ENCODE measurements around the gene JDP2.

Gene JDP2

DNA sequence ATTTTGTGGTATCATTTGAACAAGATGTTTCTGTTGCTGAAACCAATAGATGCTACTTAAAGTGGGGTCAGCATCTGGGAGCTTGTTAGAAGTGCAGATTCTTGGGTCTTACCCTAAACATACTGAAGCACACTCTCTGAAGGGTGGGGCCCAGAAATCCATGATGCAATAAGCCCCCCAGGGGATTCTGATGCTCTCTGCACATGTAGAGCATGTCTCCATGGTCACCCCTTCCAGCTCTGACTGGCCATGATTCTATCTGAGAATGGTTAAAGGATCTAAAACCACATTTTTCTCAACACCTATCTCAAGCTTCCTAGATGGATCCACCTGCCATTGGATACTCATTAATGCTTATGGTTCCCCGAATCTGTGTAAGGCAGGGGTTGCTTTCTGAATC is 20.4 kb downstream of the JDP2 start:
- TF ChIP-seq EZH2 (IDR thresholded peaks at IDR 0.05; ENCODE audit: borderline replicate concordance, low read length), result no peak
- TF ChIP-seq, protein P1, sequence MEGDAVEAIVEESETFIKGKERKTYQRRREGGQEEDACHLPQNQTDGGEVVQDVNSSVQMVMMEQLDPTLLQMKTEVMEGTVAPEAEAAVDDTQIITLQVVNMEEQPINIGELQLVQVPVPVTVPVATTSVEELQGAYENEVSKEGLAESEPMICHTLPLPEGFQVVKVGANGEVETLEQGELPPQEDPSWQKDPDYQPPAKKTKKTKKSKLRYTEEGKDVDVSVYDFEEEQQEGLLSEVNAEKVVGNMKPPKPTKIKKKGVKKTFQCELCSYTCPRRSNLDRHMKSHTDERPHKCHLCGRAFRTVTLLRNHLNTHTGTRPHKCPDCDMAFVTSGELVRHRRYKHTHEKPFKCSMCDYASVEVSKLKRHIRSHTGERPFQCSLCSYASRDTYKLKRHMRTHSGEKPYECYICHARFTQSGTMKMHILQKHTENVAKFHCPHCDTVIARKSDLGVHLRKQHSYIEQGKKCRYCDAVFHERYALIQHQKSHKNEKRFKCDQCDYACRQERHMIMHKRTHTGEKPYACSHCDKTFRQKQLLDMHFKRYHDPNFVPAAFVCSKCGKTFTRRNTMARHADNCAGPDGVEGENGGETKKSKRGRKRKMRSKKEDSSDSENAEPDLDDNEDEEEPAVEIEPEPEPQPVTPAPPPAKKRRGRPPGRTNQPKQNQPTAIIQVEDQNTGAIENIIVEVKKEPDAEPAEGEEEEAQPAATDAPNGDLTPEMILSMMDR (IDR thresholded peaks at IDR 0.05; ENCODE audit: low read length), result no peak
- Histone ChIP-seq H3K9me2 (ENCODE audit: low read depth, low read length) (no peaks in the 10 kb centered on the region), H3K27me3 (ENCODE audit: insufficient read depth, low read length) (no peaks in the 10 kb centered on the region), H3K79me2 (ENCODE audit: insufficient read depth, low read length) (no peaks in the 10 kb centered on the region), H3K27ac (ENCODE audit: low read depth, low read length, poor library complexity, severe bottlenecking) (no peak overlapping the region), H3K9me3 (ENCODE audit: low read length) (no peaks in the 10 kb centered on the region), H4K20me1 (ENCODE audit: insufficient read depth, low read length) (no peaks in the 10 kb centered on the region), H3K9ac (ENCODE audit: low read length) (no peak overlapping the region), H3K4me2 (ENCODE audit: low read length) (no peak overlapping the region), H3K36me3 (ENCODE audit: insufficient read depth, low read length) (peaks cover 85% of the 10 kb centered on the region), H3K4me1 (ENCODE audit: insufficient read depth, low read length, severe bottlenecking) (peaks cover 74% of the 10 kb centered on the region), H3F3A (ENCODE audit: insufficient read depth, low read length) (no peaks in the 10 kb centered on the region), H3K4me3 (ENCODE audit: low read depth, low read length, poor library complexity, severe bottlenecking) (no peak overlapping the region), H2AFZ (ENCODE audit: low read length) (no peak overlapping the region)

DNA sequence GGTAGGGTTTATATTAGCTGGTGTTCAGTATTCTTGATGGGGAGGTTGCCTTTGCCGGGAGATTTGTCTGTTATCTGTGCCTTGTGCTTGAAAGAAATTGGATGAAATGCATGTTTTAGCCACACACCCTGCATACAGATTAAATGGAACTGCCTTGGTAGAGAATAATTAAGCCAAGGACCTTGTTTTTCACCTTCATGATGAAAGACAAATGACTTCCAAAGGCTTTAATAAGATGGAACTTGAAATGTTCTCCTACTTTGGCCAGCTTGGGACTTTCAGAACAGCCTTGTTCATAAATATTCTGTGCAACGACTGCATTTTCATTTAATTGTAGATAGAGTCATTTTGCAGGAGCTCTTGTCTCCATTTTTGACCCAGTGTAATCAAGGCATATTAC is 21.2 kb downstream of the JDP2 start:
- peaks cover 78% of the 10 kb centered on the region for H3K4me1 ChIP-seq (ENCODE audit: insufficient read depth, low read length, severe bottlenecking)
- H3K4me2 ChIP-seq (ENCODE audit: low read length), result no peak overlapping the region
- no peaks in the 10 kb centered on the region for H4K20me1 ChIP-seq (ENCODE audit: insufficient read depth, low read length)

DNA sequence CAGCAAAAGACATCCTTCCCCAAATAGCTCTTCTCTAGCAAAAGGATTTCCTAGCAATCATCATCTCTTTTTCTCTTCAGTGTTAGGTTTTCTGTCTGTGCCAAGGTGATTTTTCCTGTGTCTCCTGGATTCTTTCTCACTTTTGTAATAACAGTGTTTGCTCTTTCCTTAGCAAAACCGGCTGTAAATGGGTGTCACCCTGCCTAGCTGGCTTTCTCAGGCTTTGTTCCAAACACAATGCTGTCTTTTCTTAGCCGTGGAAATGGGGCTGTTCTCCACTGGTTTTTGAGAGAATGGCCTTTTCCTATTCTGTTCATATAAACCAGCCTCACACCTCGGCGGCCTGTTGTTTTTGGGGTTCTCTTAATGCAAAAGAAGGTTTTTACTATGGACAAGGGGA is 21.9 kb downstream of the JDP2 start:
- H3K4me3 ChIP-seq (ENCODE audit: low read depth, low read length, poor library complexity, severe bottlenecking), result no peak overlapping the region
- no peaks in the 10 kb centered on the region for H3F3A ChIP-seq (ENCODE audit: insufficient read depth, low read length)
- H3K4me1 ChIP-seq (ENCODE audit: insufficient read depth, low read length, severe bottlenecking), result peaks cover 80% of the 10 kb centered on the region
- H3K9me3 ChIP-seq (ENCODE audit: low read length), result no peaks in the 10 kb centered on the region
- H3K4me2 ChIP-seq (ENCODE audit: low read length), result no peak overlapping the region
- H3K9me2 ChIP-seq (ENCODE audit: low read depth, low read length), result no peaks in the 10 kb centered on the region
- no peak overlapping the region for H2AFZ ChIP-seq (ENCODE audit: low read length)
- no peaks in the 10 kb centered on the region for H4K20me1 ChIP-seq (ENCODE audit: insufficient read depth, low read length)
- H3K36me3 ChIP-seq (ENCODE audit: insufficient read depth, low read length), result peaks cover 73% of the 10 kb centered on the region
- TF ChIP-seq, protein P1 (IDR thresholded peaks at IDR 0.05; ENCODE audit: low read length), result no peak
- no peak for TF ChIP-seq EZH2 (IDR thresholded peaks at IDR 0.05; ENCODE audit: borderline replicate concordance, low read length)
- peaks cover 7% of the 10 kb centered on the region; the same call in 1 of the 2 replicates for H3K79me2 ChIP-seq (ENCODE audit: insufficient read depth, low read length)
- peak overlapping the region; percentile 35 for H3K27ac ChIP-seq (ENCODE audit: low read depth, low read length, poor library complexity, severe bottlenecking)
- H3K27me3 ChIP-seq (ENCODE audit: insufficient read depth, low read length), result no peaks in the 10 kb centered on the region
- H3K9ac ChIP-seq (ENCODE audit: low read length), result no peak overlapping the region; the same call in 1 of the 2 replicates

More for the DNA sequence above, 21.2 kb downstream of the JDP2 start:
- Histone ChIP-seq H3K36me3 (ENCODE audit: insufficient read depth, low read length) (peaks cover 77% of the 10 kb centered on the region), H2AFZ (ENCODE audit: low read length) (no peak overlapping the region), H3K9ac (ENCODE audit: low read length) (no peak overlapping the region; the same call in 1 of the 2 replicates), H3F3A (ENCODE audit: insufficient read depth, low read length) (no peaks in the 10 kb centered on the region), H3K79me2 (ENCODE audit: insufficient read depth, low read length) (0 out of 2 replicates have a peak, but pooled peaks cover under 1% of the 10 kb centered on the region), H3K27ac (ENCODE audit: low read depth, low read length, poor library complexity, severe bottlenecking) (peak overlapping the region; percentile 35), H3K4me3 (ENCODE audit: low read depth, low read length, poor library complexity, severe bottlenecking) (no peak overlapping the region), H3K9me3 (ENCODE audit: low read length) (no peaks in the 10 kb centered on the region), H3K27me3 (ENCODE audit: insufficient read depth, low read length) (no peaks in the 10 kb centered on the region), H3K9me2 (ENCODE audit: low read depth, low read length) (no peaks in the 10 kb centered on the region)
- TF ChIP-seq EZH2 (IDR thresholded peaks at IDR 0.05; ENCODE audit: borderline replicate concordance, low read length), result no peak
- TF ChIP-seq, protein P1 (IDR thresholded peaks at IDR 0.05; ENCODE audit: low read length), result no peak

All from OCI-LY1 (cell line).